NCI-H2081 (cell line): ENCODE measurements around the gene CFAP161.
"Not testable (repeated sequence)": the region's sequence is repeated elsewhere in the genome, so short reads cannot be mapped to it uniquely, and the experiment has no call there.

ENCODE experiments used
- DNase-seq, 2 experiments: peaks; one replicate each; lab custom pipeline; 2025; lab: John Stamatoyannopoulos, UW

The CFAP161 gene

DNA sequence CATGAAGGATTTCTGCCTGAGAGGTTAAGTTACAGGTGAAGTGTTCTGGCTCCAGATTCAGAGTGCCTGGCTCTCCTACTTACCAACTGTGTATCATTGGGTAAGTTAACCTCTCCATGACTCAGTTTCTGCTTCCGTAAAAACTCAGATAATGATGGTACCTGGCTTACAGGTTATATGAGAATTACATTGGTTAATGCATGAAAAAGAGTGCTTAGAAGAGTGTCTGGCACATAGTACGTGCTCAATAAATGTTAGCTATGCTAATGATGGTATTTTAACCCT lies 23.8 kb downstream of the CFAP161 start:
- DNase-seq: no peak

DNA sequence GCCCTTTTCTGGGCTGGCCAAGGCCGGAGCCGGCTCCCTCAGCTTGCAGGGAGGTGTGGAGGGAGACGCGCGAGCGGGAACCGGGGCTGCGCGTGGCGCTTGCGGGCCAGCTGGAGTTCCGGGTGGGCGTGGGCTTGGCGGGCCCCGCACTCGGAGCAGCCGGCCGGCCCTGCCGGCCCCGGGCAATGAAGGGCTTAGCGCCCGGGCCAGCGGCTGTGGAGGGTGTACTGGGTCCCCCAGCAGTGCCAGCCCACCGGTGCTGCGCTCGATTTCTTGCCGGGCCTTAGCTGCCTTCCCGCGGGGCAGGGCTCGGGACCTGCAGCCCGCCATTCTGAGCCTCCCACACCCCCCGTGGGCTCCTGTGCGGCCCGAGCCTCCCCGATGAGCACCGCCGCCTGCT lies 24.5 kb downstream of the CFAP161 start:
- not testable (repeated sequence) for DNase-seq

DNA sequence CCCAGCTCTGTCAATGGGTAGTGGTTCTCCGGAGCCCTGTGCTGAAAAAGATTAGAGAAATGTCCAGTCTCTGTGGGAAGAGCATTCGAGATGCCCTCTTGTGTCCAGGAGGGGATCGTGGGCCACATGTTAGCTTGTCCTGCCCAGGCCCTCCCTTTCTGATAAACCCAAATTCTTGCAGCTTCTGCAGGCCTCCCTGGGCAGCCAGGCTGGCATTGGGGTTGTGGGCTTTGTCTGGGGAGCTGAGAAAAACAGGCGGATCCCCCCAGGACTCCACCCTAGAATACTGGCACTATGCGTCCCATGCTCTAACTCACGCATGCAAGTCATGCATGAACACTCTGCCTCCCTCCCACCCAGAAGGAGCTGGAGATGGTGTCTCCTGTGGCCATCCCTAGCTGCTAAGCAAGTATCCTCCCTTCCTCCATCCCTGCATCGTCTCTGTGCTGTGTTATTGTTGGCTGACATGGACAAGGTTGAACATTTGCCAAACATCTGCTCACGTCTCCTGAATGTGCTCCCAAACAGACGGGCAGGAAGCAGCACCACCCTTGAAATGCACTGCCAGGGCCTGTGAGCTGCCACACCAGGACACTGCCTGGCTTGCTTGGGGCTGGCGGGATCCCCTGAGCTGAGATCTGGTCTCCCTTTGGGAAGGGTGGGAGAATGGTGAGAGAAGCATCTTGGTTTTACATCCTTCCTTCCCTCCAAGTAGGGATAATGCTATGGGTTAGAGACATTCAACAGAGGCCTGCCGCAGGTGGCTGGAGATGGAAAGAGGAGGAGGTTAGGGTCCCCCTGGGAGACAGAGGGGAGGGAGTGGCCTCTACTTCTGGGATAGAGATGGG lies 26.5 kb downstream of the CFAP161 start:
- DNase-seq: peak; percentile 30 to 57

DNA sequence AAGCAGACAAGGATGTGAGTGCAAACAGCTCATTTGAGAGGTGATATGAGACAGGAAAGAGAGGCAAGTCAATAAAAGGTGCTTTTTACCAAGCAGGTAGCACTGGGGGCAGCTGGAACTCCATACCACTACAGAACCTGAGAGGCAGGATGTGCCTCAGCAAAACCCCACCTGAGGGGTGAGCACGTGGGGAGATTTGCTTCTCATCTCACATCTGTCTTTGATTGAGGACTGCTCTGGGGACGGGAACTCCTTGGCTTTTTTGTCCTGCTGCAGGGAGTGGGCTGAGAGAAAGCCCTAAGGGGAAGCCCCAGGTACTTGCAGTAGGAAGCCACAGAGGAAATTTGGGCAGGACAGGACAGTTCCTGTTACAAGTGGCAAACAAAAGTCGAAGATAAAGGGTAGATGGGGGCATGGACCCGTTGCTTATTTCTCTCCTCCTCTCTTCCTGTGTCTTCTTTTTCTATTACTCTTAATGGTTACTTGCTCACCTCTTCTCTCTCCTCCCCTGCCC lies 27.1 kb downstream of the CFAP161 start:
- DNase-seq: no peak

DNA sequence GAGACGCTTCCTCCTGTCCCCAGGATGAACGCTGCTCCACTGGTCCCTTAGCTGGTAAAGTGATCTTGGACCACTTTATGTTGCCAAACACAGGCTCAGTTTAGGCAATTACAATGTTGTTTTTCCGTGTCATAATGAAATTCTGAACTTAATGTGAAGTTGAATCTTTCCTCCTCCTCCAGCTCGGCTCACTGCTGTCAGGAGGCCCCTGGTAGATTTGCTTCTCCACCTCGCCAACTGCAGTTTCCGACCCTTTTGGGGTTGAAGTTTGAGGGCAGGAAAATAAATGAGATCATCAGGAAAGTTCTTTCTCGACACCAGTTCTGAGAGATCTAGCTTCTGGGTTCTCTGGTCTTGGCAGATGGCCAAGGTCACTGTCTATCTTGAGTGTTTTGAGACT lies 27.8 kb downstream of the CFAP161 start:
- no peak for DNase-seq

DNA sequence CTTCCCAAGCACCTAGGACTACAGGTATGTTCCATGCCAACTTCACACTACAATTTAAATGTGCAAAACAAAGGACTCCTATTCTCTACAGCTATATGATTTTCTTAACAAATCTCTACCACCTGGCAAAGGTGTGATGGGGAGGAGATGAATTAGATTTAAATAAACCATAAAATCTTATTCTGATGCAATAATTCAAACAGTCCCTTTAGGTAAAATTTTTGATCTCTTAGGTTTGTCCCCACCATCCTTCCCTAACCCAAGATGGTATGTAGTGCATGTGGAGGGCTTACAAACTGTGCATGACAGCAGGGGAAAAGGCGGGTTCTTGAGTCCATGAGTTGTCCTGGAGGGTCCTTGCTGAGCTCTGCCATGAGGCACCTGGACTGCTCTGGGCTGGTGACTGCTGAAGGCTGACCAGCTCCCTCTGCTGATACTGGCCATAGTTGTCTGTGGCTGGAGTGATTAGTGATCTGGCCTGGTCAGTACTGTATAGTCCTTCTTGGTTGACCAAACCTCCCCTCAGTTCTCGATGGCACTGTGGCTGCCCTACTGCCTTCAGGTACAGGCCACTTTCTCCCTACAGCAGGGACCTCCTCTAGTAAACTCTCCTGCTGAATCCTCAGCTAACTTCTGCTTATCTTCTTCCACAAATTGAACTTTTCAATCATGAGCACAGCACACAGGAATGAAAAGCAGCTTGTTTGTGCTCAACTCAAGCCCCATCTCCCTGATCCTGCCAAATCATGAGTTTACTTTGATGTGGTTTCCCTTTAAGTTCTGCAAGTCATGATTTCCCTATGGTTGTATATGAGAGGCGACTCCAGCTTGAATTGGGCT lies 30.1 kb downstream of the CFAP161 start:
- DNase-seq: no peak

- DNase-seq: no peak
These were observed 31.5 kb downstream of the CFAP161 start for GRCh38 chr15:81165535-81165934.

- DNase-seq: no peak
These were observed 32.7 kb downstream of the CFAP161 start for GRCh38 chr15:81166636-81167305.

DNA sequence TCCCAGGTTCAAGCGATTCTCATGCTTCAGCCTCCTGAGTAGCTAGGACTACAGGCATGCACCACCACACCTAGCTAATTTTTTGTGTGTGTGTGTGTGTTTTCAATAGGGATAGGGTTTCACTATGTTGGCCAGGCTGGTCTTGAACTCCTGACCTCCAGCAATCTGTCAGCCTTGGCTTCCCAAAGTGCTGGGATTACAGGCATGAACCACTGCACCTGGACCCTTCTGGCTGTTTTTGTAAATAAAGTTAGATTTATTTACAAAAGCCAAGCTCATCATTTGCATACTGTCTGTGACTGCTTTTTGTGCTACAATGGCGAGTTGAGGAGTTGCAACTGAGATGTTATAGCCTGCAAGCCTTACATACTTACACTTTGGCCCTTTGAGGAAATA lies 34.1 kb downstream of the CFAP161 start:
- no peak for DNase-seq

- DNase-seq: no peak
These were observed 34.6 kb downstream of the CFAP161 start for GRCh38 chr15:81168644-81169043.

DNA sequence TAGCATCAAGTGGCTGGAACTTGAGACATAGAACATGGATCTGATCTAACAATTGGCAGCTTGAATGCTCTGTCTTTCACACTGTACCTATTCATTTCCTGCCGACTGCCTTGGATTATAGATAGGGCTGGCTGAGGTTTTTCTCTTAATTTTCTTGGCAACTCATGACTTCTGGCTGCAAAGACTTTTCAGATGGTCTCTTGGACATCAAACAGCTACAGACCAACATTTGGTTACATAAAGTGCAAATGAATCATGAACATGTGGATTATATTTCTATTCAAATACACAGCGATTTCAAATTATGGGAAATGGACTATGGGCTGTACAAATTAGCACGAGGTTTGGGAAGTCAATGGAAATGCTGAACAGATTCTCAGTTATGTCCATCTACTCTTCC lies 36.4 kb downstream of the CFAP161 start:
- no peak for DNase-seq

- no peak for DNase-seq
These were observed 37.2 kb downstream of the CFAP161 start for GRCh38 chr15:81171286-81171685.

- no peak for DNase-seq
These were observed 40.2 kb downstream of the CFAP161 start for GRCh38 chr15:81174125-81174791.

DNA sequence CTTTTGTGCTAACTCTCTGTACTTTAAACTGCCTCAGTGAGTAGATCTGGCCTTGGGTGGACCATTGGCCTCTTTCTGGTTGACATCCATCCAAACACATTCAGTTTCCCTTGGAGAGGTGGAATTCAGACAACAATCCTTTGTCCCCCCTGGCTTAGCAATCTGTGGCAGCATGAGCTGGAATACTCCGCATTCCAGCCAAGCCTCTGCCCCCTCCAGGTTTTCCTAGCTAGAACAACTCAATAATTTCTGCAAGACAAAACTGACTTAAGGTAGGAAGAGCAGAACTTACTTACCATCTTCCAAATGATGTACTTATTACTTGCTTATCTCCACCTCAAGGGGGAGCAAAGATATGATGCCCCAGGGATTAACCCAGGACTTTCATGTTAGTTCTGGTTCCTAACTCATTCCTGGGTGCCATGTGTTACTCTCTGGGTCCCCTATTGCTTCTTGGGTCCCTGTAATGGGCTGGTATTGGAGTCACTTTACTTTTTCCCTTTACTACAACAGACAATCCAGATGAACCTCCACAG lies 40.8 kb downstream of the CFAP161 start:
- DNase-seq: no peak

DNA sequence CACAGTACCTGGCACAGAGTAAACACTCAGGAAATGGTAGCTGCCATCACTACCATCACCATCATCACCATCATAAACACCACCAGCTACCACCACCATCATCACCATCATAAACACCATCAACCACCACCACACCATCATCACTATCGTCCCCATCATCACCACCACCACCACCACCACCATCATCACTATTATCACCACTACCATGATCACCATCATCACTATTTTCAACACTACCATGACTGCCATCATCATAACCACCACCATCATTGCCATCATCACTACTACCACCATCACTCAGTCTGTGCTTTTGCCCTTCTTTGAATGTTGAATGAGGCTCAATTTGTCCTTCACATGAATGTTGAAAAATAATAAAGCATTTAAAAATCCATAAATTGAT lies 41.4 kb downstream of the CFAP161 start:
- DNase-seq: no peak

- DNase-seq: no peak
These were observed 42.3 kb downstream of the CFAP161 start for GRCh38 chr15:81176291-81176893.

GRCh38 chr15:81178365-81178764 lies 44.3 kb downstream of the CFAP161 start:
- DNase-seq: no peak

DNA sequence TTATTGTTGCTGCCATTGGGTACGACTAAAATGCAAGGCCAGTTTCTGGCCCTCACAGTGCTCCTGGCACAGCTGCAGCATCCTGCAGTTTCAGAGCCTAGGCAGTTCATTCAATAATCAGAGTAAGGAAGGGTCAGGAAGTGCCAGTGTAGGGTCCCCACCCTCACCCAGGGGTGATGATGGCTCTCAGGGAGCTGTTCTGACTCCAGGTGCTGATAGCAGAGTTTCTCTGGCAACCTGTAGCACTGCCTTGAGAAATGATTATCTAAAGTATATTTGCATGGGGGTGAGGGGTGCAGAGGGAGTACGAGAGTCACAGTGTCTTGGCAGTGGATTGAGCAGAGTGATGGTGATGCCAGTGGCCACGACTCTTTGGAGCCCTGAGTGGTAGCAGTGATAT lies 47.1 kb downstream of the CFAP161 start:
- no peak for DNase-seq

DNA sequence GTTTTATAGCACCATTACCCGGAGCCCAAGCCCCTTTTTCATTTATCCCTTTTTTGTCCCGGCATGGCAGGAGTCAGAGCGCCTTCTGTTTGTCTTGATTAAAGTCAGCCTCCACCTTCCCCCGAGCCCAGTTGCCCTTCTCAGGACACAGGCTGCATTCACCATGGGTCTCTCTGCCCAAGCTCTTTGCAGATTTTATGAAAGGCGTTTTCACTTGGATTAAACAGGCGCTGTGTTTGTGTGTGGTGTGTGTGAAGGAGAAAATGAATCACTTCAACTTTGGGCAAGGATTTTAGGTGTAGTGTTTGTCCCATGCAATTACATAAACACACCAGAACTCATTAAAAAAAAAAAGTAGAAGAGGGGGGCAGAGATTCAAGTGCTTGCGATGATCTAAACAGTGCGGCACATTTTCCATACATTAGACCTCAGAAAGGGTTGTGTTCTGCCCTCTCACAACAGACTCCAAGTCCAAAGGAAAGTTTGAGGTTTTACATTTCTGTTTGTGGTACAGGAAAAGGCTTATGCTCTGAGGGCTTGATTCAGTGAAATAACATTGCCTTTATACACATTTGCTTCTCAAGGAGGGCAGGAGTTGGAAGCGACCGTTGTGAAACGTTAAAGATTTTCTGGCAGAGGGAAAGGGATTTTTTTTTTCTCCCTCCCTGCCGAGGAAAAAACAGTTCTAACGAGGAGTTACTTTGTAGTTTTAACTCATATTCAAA lies 48.1 kb downstream of the CFAP161 start:
- DNase-seq: no peak

DNA sequence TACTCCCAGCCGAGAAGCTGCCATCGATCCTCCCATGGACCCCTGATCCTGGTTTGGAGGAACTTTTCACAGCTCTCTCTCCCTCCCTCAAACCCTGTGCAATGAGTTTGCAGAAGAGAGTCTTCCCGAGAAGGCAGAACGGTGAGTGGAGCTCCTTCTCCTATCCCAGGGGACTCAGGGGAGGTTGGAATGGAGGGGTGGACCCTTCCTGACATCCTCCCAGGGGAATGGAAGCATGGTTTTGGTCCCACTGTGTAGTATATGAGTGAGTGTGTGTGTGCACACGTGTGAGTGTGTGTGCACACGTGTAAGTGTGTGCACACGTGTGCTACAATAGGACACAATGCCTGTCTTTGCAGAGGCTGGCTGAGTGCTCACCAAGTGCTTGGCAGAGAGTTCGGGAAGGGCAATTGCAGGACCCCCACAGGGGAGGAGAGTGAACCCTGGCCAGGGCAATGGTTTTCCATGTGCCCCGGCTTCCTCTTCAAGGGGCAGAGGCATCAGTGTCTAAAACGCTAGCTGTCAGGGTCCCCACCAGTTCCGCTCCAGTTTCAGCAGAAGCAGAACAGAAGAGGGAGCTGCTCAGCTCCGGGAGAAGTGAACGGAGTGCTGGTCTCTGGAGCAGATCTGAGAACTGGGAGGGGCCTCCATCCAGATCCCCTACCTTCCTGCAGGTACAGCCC lies 48.8 kb downstream of the CFAP161 start:
- no peak for DNase-seq
